OCI-LY3 (cell line): ENCODE measurements around the gene NASP.

Experiments used
- CTCF ChIP-seq: fragments of 200-600, 300-600 bp; sonication (generic); IDR thresholded peaks from 2 replicates; pipeline ENCODE4 v1.5.1; 2014; ENCODE audit warnings: antibody characterized with exemption, low read length, low read depth
- EZH2phosphoT487 ChIP-seq: fragments of 200-600 bp; shearing (Covaris generic); IDR thresholded peaks from 2 replicates; pipeline ENCODE4 v1.6.1; 2018; ENCODE audit warnings: antibody characterized with exemption, mixed run types, low read depth

GRCh38 chr1:45666836-45667235, 83.0 kb downstream of the NASP start:
- no peak for TF ChIP-seq CTCF
- TF ChIP-seq EZH2phosphoT487: no peak
